Caco-2 (cell line): ENCODE data around the gene CEP72. TPM values are rescaled to one million over a fixed set of nuclear protein-coding genes. Genes with fewer than 3 reads are reported as not detected.

Experiments
- BruUV-seq: library from RNA; stranded (reverse); fragments of 400-500 nt; replicated peaks from 2 replicates; lab custom pipeline; 2021; lab: Mats Ljungman, UMichigan
- CTCF ChIA-PET: fragments of 300-600 bp; sonication (Branson Sonifier 250); formaldehyde crosslinking; loops from one replicate; lab custom pipeline; 2022; ENCODE audit warnings: antibody characterized with exemption; lab: Charles Lee
- POLR2A ChIA-PET: fragments of 300-600 bp; sonication (Branson Sonifier 250); formaldehyde crosslinking; loops from one replicate; lab custom pipeline; 2022; ENCODE audit warnings: antibody characterized with exemption; lab: Charles Lee
- DNase-seq, 2 experiments: peaks; one replicate each; pipeline versions ENCODE4 v3.0.0 to v3.0.0-alpha.2; 2020 to 2022
- H3K27me3 ChIP-seq: replicated peaks from 2 replicates; pipeline ENCODE4 v1.6.0; 2011; ENCODE audit warnings: low read length; ENCODE audit not compliant: control insufficient read depth, insufficient read depth
- H3K36me3 ChIP-seq: 2 replicates; pipeline ENCODE4 v1.5.1; 2011; ENCODE audit warnings: low read length; ENCODE audit not compliant: control insufficient read depth, insufficient read depth
- H3K4me1 ChIP-seq: fragments of 250-450 bp; sonication (Bioruptor Pico); 2 replicates; pipeline ENCODE4 v1.5.1; 2020; ENCODE audit warnings: mild to moderate bottlenecking
- H3K4me3 ChIP-seq: 2 replicates; pipeline ENCODE4 v1.5.1; 2011; ENCODE audit warnings: low read depth, mild to moderate bottlenecking, control low read depth, low read length
- H3K9me3 ChIP-seq: fragments of 250-450 bp; sonication (Bioruptor Pico); 2 replicates; pipeline ENCODE4 v1.5.1; 2020; ENCODE audit warnings: mild to moderate bottlenecking, moderate library complexity
- H3K27ac Mint-ChIP-seq: one replicate; pipeline ENCODE4 v1.8.0; 2022; ENCODE audit warnings: mixed read lengths; ENCODE audit not compliant: unreplicated experiment
- H3K27me3 Mint-ChIP-seq: one replicate; pipeline ENCODE4 v1.8.0; 2022; ENCODE audit warnings: mixed read lengths; ENCODE audit not compliant: insufficient read depth, unreplicated experiment
- H3K36me3 Mint-ChIP-seq: one replicate; pipeline ENCODE4 v1.8.0; 2022; ENCODE audit warnings: mild to moderate bottlenecking, mixed read lengths; ENCODE audit not compliant: insufficient read depth, unreplicated experiment
- H3K4me1 Mint-ChIP-seq: one replicate; pipeline ENCODE4 v1.8.0; 2022; ENCODE audit warnings: low read depth, mixed read lengths; ENCODE audit not compliant: unreplicated experiment
- H3K4me3 Mint-ChIP-seq: one replicate; pipeline ENCODE4 v1.8.0; 2022; ENCODE audit warnings: mild to moderate bottlenecking, moderate library complexity, mixed read lengths; ENCODE audit not compliant: unreplicated experiment
- H3K9me3 Mint-ChIP-seq: one replicate; pipeline ENCODE4 v1.8.0; 2022; ENCODE audit warnings: mixed read lengths; ENCODE audit not compliant: unreplicated experiment
- intact Hi-C: fragments of 100-400 bp; cut with micrococcal nuclease; formaldehyde crosslinking; loops from one replicate; pipeline ENCODE4 v1.10.0; 2022; ENCODE audit not compliant: unreplicated experiment
- total RNA-seq: library from RNA; stranded (reverse); gene quantifications from 2 replicates; pipeline ENCODE4 v1.2.3, GENCODE V29; 2022
- TF ChIP-seq, protein P1 (sequence below), 2 experiments: fragments of 200-600 bp in 1 of 2; IDR thresholded peaks; 1 replicate in 1 of 2; 2 replicates in 1 of 2; pipeline versions ENCODE4 v1.5.1 to v1.8.0; 2011 to 2022; ENCODE audit warnings: antibody characterized with exemption in 1 of 2, control low read depth in 1 of 2, inconsistent platforms in 1 of 2, low read depth in 1 of 2, low read length in 1 of 2, mild to moderate bottlenecking in 1 of 2, moderate library complexity in 1 of 2; ENCODE audit not compliant: insufficient read depth in 1 of 2, severe bottlenecking in 1 of 2, unreplicated experiment in 1 of 2

CEP72 gene
- total RNA-seq, 1 experiment from 2014 or later = 36.6 TPM

DNA sequence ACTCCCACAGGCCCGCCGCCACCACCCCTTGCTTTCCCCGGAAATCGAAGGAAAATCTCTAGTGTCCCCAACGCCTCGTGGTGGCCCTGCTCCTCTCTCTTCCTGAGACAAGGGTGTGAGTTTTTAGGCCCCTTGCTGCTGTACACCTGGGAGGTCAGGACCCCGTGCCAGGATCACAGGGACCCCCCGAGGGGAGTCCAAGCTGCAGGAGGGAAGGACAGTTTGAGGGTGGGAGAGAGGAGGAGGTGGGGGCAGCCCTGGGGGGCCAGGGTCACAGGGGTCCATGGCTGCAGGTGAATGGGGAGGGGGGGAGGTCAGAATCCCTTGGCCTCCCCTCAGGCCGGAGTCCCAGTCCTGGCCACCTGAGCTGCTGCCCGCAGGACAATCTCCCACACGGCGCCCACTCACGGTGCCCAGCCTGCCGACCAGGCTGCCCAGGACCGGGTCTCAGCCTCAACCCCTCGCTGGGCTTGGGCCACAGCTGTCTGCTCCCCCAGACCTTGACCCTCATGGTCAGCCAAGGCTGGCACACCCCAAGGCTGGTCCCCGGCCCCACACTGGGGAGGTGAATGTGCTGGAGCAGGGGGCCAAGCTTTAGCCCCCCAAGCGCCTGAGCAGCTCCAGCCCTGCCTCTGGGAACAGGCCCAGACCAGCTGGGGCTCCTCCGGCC is 61.2 kb downstream of the CEP72 start:
- peaks cover 54% of the 10 kb centered on the region for H3K36me3 Mint-ChIP-seq
- Histone ChIP-seq H3K9me3 (no peaks in the 10 kb centered on the region), H3K36me3 (no peaks in the 10 kb centered on the region), H3K4me3 (no peak overlapping the region), H3K4me1 (peaks cover 14% of the 10 kb centered on the region), H3K27me3 (no peaks in the 10 kb centered on the region; the same call in 1 of the 2 replicates)
- H3K4me3 Mint-ChIP-seq = no peak overlapping the region
- no TSS peak for BruUV-seq
- H3K4me1 Mint-ChIP-seq = no peaks in the 10 kb centered on the region
- no peaks in the 10 kb centered on the region for H3K9me3 Mint-ChIP-seq
- DNase-seq = no peak
- TF ChIP-seq, protein P1, sequence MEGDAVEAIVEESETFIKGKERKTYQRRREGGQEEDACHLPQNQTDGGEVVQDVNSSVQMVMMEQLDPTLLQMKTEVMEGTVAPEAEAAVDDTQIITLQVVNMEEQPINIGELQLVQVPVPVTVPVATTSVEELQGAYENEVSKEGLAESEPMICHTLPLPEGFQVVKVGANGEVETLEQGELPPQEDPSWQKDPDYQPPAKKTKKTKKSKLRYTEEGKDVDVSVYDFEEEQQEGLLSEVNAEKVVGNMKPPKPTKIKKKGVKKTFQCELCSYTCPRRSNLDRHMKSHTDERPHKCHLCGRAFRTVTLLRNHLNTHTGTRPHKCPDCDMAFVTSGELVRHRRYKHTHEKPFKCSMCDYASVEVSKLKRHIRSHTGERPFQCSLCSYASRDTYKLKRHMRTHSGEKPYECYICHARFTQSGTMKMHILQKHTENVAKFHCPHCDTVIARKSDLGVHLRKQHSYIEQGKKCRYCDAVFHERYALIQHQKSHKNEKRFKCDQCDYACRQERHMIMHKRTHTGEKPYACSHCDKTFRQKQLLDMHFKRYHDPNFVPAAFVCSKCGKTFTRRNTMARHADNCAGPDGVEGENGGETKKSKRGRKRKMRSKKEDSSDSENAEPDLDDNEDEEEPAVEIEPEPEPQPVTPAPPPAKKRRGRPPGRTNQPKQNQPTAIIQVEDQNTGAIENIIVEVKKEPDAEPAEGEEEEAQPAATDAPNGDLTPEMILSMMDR (IDR thresholded peaks at IDR 0.05; ENCODE audit: insufficient read depth in 1 of 2, low read depth in 1 of 2, low read length in 1 of 2, severe bottlenecking in 1 of 2, unreplicated experiment in 1 of 2) = no peak
- ChIA-PET CTCF (no interaction called here), POLR2A (interaction anchor here (0.6 kb wide), 1 partner anchor 166 kb away, joined by 3 read pairs; no protein-coding TSS in a partner anchor)
- H3K27me3 Mint-ChIP-seq = no peaks in the 10 kb centered on the region
- H3K27ac Mint-ChIP-seq = peak overlapping the region; percentile 59
- intact Hi-C loops = loop anchor here (5.0 kb wide), 1 partner anchor 149 kb away; no protein-coding TSS in a partner anchor

DNA sequence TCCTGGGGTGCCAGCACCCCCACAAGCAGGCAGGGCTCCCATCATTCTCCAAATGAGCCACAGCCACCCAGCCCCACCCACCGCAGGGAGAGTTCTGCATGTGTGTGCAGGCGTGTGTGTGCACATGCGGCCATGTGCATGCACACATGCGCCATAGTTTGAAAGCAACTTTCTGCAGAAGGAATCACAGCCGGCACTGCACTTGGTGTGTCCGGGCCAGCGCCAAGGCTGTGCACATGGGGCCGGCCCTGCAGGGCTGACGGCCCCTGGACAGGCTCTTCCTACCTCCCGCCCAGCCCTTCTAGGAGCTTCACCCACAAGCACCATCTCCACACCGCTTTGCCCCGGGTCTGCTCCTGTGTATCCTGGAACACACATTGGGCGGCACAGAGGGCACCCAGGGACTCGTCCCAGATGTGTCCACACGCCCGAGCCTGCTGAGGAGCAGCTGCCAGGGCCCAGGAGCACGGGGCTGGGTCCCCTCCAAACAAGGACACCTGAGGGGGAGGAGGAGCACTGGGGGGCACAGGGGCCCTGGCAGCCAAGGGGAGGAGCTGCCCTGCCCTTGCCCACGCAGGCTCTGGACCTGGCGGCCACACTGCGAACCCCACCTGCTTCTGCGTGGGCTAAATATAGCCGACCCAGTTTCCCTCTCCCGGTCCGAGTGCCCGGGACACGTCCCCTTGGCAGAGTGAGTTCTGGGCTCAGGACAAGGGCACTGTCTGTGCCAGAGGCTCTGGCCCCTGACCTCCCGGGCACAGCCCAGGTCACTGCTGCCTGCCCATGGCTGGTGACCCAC is 61.9 kb downstream of the CEP72 start:
- intact Hi-C loops = loop anchor here (5.0 kb wide), 1 partner anchor 148 kb away; no protein-coding TSS in a partner anchor
- CTCF ChIA-PET = no interaction called here
- H3K36me3 ChIP-seq = no peaks in the 10 kb centered on the region
- POLR2A ChIA-PET = interaction anchor here (0.6 kb wide), 1 partner anchor 166 kb away, joined by 3 read pairs; no protein-coding TSS in a partner anchor
- TF ChIP-seq, protein P1 (IDR thresholded peaks at IDR 0.05; ENCODE audit: insufficient read depth in 1 of 2, low read depth in 1 of 2, low read length in 1 of 2, severe bottlenecking in 1 of 2, unreplicated experiment in 1 of 2) = no peak
- no TSS peak for BruUV-seq
- H3K9me3 ChIP-seq = no peaks in the 10 kb centered on the region
- no peaks in the 10 kb centered on the region for H3K4me1 Mint-ChIP-seq
- H3K4me3 Mint-ChIP-seq = no peak overlapping the region
- peaks cover 49% of the 10 kb centered on the region for H3K36me3 Mint-ChIP-seq
- no peak overlapping the region for H3K4me3 ChIP-seq
- H3K27me3 ChIP-seq = no peaks in the 10 kb centered on the region; the same call in 1 of the 2 replicates
- no peaks in the 10 kb centered on the region for H3K9me3 Mint-ChIP-seq
- no peaks in the 10 kb centered on the region for H3K27me3 Mint-ChIP-seq
- no peak overlapping the region for H3K27ac Mint-ChIP-seq
- peaks cover 14% of the 10 kb centered on the region for H3K4me1 ChIP-seq
- no peak for DNase-seq

DNA sequence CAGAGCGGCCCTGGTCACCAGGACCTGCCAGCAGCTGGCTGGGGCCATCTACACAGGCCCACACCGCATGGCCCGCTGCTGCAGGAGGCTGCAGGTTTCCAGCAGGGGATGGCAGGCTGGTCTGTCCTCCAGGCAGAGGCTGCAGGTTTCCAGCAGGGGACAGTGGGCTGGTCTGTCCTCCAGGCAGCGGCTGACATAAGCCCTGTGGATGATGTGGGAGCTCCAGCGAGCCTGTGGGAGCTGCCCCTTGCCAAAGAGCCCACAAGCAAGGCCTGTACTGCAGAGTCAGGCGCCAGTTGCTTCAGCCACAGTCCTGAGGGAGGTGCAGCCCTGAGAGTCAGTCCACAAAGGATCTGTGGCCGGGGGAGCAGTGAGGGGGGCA is 62.5 kb downstream of the CEP72 start:
- Histone ChIP-seq H3K27me3 (no peaks in the 10 kb centered on the region; the same call in 1 of the 2 replicates), H3K9me3 (no peaks in the 10 kb centered on the region), H3K4me3 (no peak overlapping the region), H3K36me3 (no peaks in the 10 kb centered on the region), H3K4me1 (peaks cover 14% of the 10 kb centered on the region)
- peaks cover 49% of the 10 kb centered on the region for H3K36me3 Mint-ChIP-seq
- BruUV-seq = no TSS peak
- ChIA-PET CTCF (no interaction called here), POLR2A (no interaction called here)
- H3K9me3 Mint-ChIP-seq = no peaks in the 10 kb centered on the region
- H3K4me1 Mint-ChIP-seq = no peaks in the 10 kb centered on the region
- H3K4me3 Mint-ChIP-seq = no peak overlapping the region
- H3K27me3 Mint-ChIP-seq = no peaks in the 10 kb centered on the region
- TF ChIP-seq, protein P1 (IDR thresholded peaks at IDR 0.05; ENCODE audit: insufficient read depth in 1 of 2, low read depth in 1 of 2, low read length in 1 of 2, severe bottlenecking in 1 of 2, unreplicated experiment in 1 of 2) = no peak
- no peak for DNase-seq
- no peak overlapping the region for H3K27ac Mint-ChIP-seq
- intact Hi-C loops = loop anchor here (5.0 kb wide), 1 partner anchor 148 kb away; no protein-coding TSS in a partner anchor
